GM23338 (cell line): Measurements from ENCODE around the gene MPL.

Source experiments
- CREB1 ChIP-seq: fragments of 250-450 bp; sonication (Bioruptor Pico); IDR thresholded peaks from 2 replicates; pipeline ENCODE4 v1.5.0; 2020; ENCODE audit warnings: low read depth, mild to moderate bottlenecking, moderate library complexity
- CTCF ChIP-seq, 2 experiments: fragments of 200-600 bp in 1 of 2; sonication (generic) in 1 of 2; conservative IDR thresholded peaks; 2 replicates each; pipeline versions ENCODE4 v1.5.1 to v1.6.1; 2016 to 2017; ENCODE audit warnings: antibody characterized with exemption in 2 of 2, low read depth in 2 of 2, mild to moderate bottlenecking in 2 of 2, moderate library complexity in 1 of 2
- ETS1 ChIP-seq: IDR thresholded peaks from 2 replicates; pipeline ENCODE4 v1.6.1; 2016; ENCODE audit warnings: antibody characterized with exemption
- EZH2 ChIP-seq: fragments of 200-600 bp; sonication (generic); IDR thresholded peaks from one replicate; pipeline ENCODE4 v1.8.0; 2017; ENCODE audit warnings: antibody characterized with exemption, mild to moderate bottlenecking, low read depth; ENCODE audit not compliant: unreplicated experiment
- EZH2phosphoT487 ChIP-seq: fragments of 200-600 bp; sonication (generic); IDR thresholded peaks from one replicate; pipeline ENCODE4 v1.8.1; 2018; ENCODE audit warnings: antibody characterized with exemption; ENCODE audit not compliant: unreplicated experiment
- JUNB ChIP-seq: IDR thresholded peaks from one replicate; pipeline ENCODE4 v1.6.1; 2016; ENCODE audit warnings: antibody characterized with exemption; ENCODE audit not compliant: unreplicated experiment
- NANOG ChIP-seq: IDR thresholded peaks from 2 replicates; pipeline ENCODE4 v1.6.1; 2016; ENCODE audit warnings: antibody characterized with exemption, borderline replicate concordance
- POLR2AphosphoS5 ChIP-seq: IDR thresholded peaks from 2 replicates; pipeline ENCODE4 v1.6.1; 2016; ENCODE audit warnings: antibody characterized with exemption, low read depth
- REST ChIP-seq: IDR thresholded peaks from one replicate; pipeline ENCODE4 v1.6.1; 2018; ENCODE audit warnings: antibody characterized with exemption; ENCODE audit not compliant: unreplicated experiment

- no peak for TF ChIP-seq CTCF (conservative IDR thresholded peaks at IDR 0.05; ENCODE audit: low read depth in 2 of 2)
- peak; percentile 86 for TF ChIP-seq POLR2AphosphoS5
- no peak for TF ChIP-seq EZH2
- no peak for TF ChIP-seq REST
- no peak for TF ChIP-seq NANOG
- no peak for TF ChIP-seq CREB1 (CRISPR knock-in tag)
- 0 out of 2 replicates have a peak, but pooled peaks have one; percentile 14 for TF ChIP-seq ETS1
- no peak for TF ChIP-seq EZH2phosphoT487
- TF ChIP-seq JUNB: no peak
Observed at GRCh38 chr1:43349594-43350306, 12.1 kb downstream of the MPL start.
